ENCODE data around the gene BOK.

Gene BOK

GRCh38 chr2:241534701-241535375 lies 23.7 kb upstream of the BOK start:
- Histone ChIP-seq H3K9me3 (ENCODE audit: low read depth, low read length) (no peaks in the 10 kb centered on the region), H3K36me3 (ENCODE audit: insufficient read depth, low read length) (no peaks in the 10 kb centered on the region), H3K27ac (no peak overlapping the region), H3K9ac (ENCODE audit: insufficient read length) (no peak overlapping the region), H3K4me3 (no peak overlapping the region)
- TF ChIP-seq POLR2AphosphoS5 (IDR thresholded peaks at IDR 0.05; ENCODE audit: borderline replicate concordance, low read depth, low read length), result no peak
- TF ChIP-seq EZH2 (IDR thresholded peaks at IDR 0.05), result no peak
- TF ChIP-seq FOXP2 (optimal IDR thresholded peaks at IDR 0.05; ENCODE audit: control extremely low read depth, extremely low read length, insufficient read depth), result no peak
- DNase-seq (ENCODE audit: low read depth, low spot score), result no peak

- Histone ChIP-seq H3K9ac (ENCODE audit: insufficient read length) (no peak overlapping the region), H3K36me3 (ENCODE audit: insufficient read depth, low read length) (no peaks in the 10 kb centered on the region), H3K9me3 (ENCODE audit: low read depth, low read length) (no peaks in the 10 kb centered on the region), H3K4me3 (no peak overlapping the region), H3K27ac (no peak overlapping the region)
- TF ChIP-seq EZH2 (IDR thresholded peaks at IDR 0.05) (no peak), FOXP2 (optimal IDR thresholded peaks at IDR 0.05; ENCODE audit: control extremely low read depth, extremely low read length, insufficient read depth) (no peak), POLR2AphosphoS5 (IDR thresholded peaks at IDR 0.05; ENCODE audit: borderline replicate concordance, low read depth, low read length) (no peak)
- DNase-seq (ENCODE audit: low read depth, low spot score), result no peak
Measured at GRCh38 chr2:241535871-241536655, 22.5 kb upstream of the BOK start.

- DNase-seq (ENCODE audit: low read depth, low spot score), result no peak
- no peaks in the 10 kb centered on the region for H3K36me3 ChIP-seq (ENCODE audit: insufficient read depth, low read length)
- no peaks in the 10 kb centered on the region for H3K9me3 ChIP-seq (ENCODE audit: low read depth, low read length)
- no peak overlapping the region for H3K9ac ChIP-seq (ENCODE audit: insufficient read length)
- no peak overlapping the region for H3K27ac ChIP-seq
- no peak overlapping the region for H3K4me3 ChIP-seq
- TF ChIP-seq FOXP2 (optimal IDR thresholded peaks at IDR 0.05; ENCODE audit: control extremely low read depth, extremely low read length, insufficient read depth) (no peak), EZH2 (IDR thresholded peaks at IDR 0.05) (no peak), POLR2AphosphoS5 (IDR thresholded peaks at IDR 0.05; ENCODE audit: borderline replicate concordance, low read depth, low read length) (no peak)
Measured at GRCh38 chr2:241538838-241539615, 19.5 kb upstream of the BOK start.

GRCh38 chr2:241539616-241540374 lies 18.8 kb upstream of the BOK start:
- Histone ChIP-seq H3K9me3 (ENCODE audit: low read depth, low read length) (no peaks in the 10 kb centered on the region), H3K36me3 (ENCODE audit: insufficient read depth, low read length) (no peaks in the 10 kb centered on the region), H3K4me3 (no peak overlapping the region), H3K27ac (no peak overlapping the region), H3K9ac (ENCODE audit: insufficient read length) (no peak overlapping the region)
- TF ChIP-seq POLR2AphosphoS5 (IDR thresholded peaks at IDR 0.05; ENCODE audit: borderline replicate concordance, low read depth, low read length), result no peak
- no peak for TF ChIP-seq FOXP2 (optimal IDR thresholded peaks at IDR 0.05; ENCODE audit: control extremely low read depth, extremely low read length, insufficient read depth)
- TF ChIP-seq EZH2 (IDR thresholded peaks at IDR 0.05), result no peak
- no peak for DNase-seq (ENCODE audit: low read depth, low spot score)

GRCh38 chr2:241540401-241540770 lies 18.2 kb upstream of the BOK start:
- Histone ChIP-seq H3K9ac (ENCODE audit: insufficient read length) (no peak overlapping the region), H3K36me3 (ENCODE audit: insufficient read depth, low read length) (no peaks in the 10 kb centered on the region), H3K27ac (no peak overlapping the region), H3K4me3 (no peak overlapping the region), H3K9me3 (ENCODE audit: low read depth, low read length) (no peaks in the 10 kb centered on the region)
- DNase-seq (ENCODE audit: low read depth, low spot score), result no peak
- TF ChIP-seq EZH2 (IDR thresholded peaks at IDR 0.05) (no peak), FOXP2 (optimal IDR thresholded peaks at IDR 0.05; ENCODE audit: control extremely low read depth, extremely low read length, insufficient read depth) (no peak), POLR2AphosphoS5 (IDR thresholded peaks at IDR 0.05; ENCODE audit: borderline replicate concordance, low read depth, low read length) (no peak)

GRCh38 chr2:241540771-241541561 lies 17.6 kb upstream of the BOK start:
- no peak overlapping the region for H3K4me3 ChIP-seq
- H3K27ac ChIP-seq, result no peak overlapping the region
- DNase-seq (ENCODE audit: low read depth, low spot score), result no peak
- no peak overlapping the region for H3K9ac ChIP-seq (ENCODE audit: insufficient read length)
- no peaks in the 10 kb centered on the region for H3K36me3 ChIP-seq (ENCODE audit: insufficient read depth, low read length)
- TF ChIP-seq FOXP2 (optimal IDR thresholded peaks at IDR 0.05; ENCODE audit: control extremely low read depth, extremely low read length, insufficient read depth), result no peak
- no peak for TF ChIP-seq POLR2AphosphoS5 (IDR thresholded peaks at IDR 0.05; ENCODE audit: borderline replicate concordance, low read depth, low read length)
- no peak for TF ChIP-seq EZH2 (IDR thresholded peaks at IDR 0.05)
- H3K9me3 ChIP-seq (ENCODE audit: low read depth, low read length), result no peaks in the 10 kb centered on the region

GRCh38 chr2:241541564-241542277 lies 16.8 kb upstream of the BOK start:
- no peak overlapping the region for H3K4me3 ChIP-seq
- no peak overlapping the region for H3K9ac ChIP-seq (ENCODE audit: insufficient read length)
- TF ChIP-seq FOXP2 (optimal IDR thresholded peaks at IDR 0.05; ENCODE audit: control extremely low read depth, extremely low read length, insufficient read depth) (no peak), EZH2 (IDR thresholded peaks at IDR 0.05) (no peak), POLR2AphosphoS5 (IDR thresholded peaks at IDR 0.05; ENCODE audit: borderline replicate concordance, low read depth, low read length) (no peak)
- no peak overlapping the region for H3K27ac ChIP-seq
- no peaks in the 10 kb centered on the region for H3K9me3 ChIP-seq (ENCODE audit: low read depth, low read length)
- H3K36me3 ChIP-seq (ENCODE audit: insufficient read depth, low read length), result no peaks in the 10 kb centered on the region
- DNase-seq (ENCODE audit: low read depth, low spot score), result no peak
